AG04450 (cell line): ENCODE results near the gene SHISA5. TPM values are rescaled to one million over a fixed set of nuclear protein-coding genes. Genes with fewer than 3 reads are reported as not detected.

ENCODE experiments used
- CTCF ChIA-PET: fragments of 300-600, 350-600 bp; formaldehyde crosslinking; extraction: SDS; loops from one replicate; lab custom pipeline; 2022; ENCODE audit warnings: antibody characterized with exemption, inconsistent platforms; lab: Charles Lee
- POLR2A ChIA-PET: fragments of 350-600 bp; formaldehyde crosslinking; extraction: SDS; loops from one replicate; lab custom pipeline; 2021; ENCODE audit warnings: antibody characterized with exemption, inconsistent platforms; lab: Yijun Ruan, JAX
- DNase-seq: peaks from one replicate; pipeline ENCODE4 v3.0.0-alpha.2; 2011; ENCODE audit warnings: low read depth, low spot score
- H3K27ac ChIP-seq: one replicate; pipeline ENCODE4 v1.5.1; 2012; ENCODE audit warnings: low read depth, low read length, control low read depth
- H3K27me3 ChIP-seq: one replicate; pipeline ENCODE4 v1.6.0; 2012; ENCODE audit warnings: low read length; ENCODE audit not compliant: control insufficient read depth, insufficient read depth
- H3K4me3 ChIP-seq: 2 replicates; pipeline ENCODE4 v1.5.1; 2011; ENCODE audit warnings: mild to moderate bottlenecking, low read depth, low read length, control low read depth
- H3K9me3 ChIP-seq: 2 replicates; pipeline ENCODE4 v1.5.1; 2012; ENCODE audit warnings: low read length; ENCODE audit not compliant: control insufficient read depth, insufficient read depth
- CTCF ChIP-seq: IDR thresholded peaks from 2 replicates; pipeline ENCODE4 v1.5.1; 2011; ENCODE audit warnings: low read depth, low read length, control low read depth, inconsistent platforms
- polyA plus RNA-seq: library from polyadenylated mRNA; depleted of rRNA; stranded (reverse); fragments of >200 nt; gene quantifications from 2 replicates; pipeline ENCODE4 v1.2.3, GENCODE V29; 2011

SHISA5 gene
- polyA plus RNA-seq, 1 experiment: 124 TPM

GRCh38 chr3:48543271-48543866 lies 39.4 kb upstream of the SHISA5 start:
- DNase-seq: no peak
- no peak for TF ChIP-seq CTCF
- POLR2A ChIA-PET: no interaction called here
- H3K9me3 ChIP-seq: no peaks in the 10 kb centered on the region
- H3K27ac ChIP-seq: no peak overlapping the region
- H3K27me3 ChIP-seq: no peaks in the 10 kb centered on the region
- no peak overlapping the region for H3K4me3 ChIP-seq
- CTCF ChIA-PET: no interaction called here

- ChIA-PET POLR2A (no interaction called here), CTCF (interaction anchor here (1.2 kb wide), 1 partner anchor 103 kb away, joined by 5 read pairs; no protein-coding TSS in a partner anchor)
- TF ChIP-seq CTCF: no peak
- Histone ChIP-seq H3K4me3 (no peak overlapping the region), H3K27ac (no peak overlapping the region), H3K27me3 (no peaks in the 10 kb centered on the region), H3K9me3 (no peaks in the 10 kb centered on the region)
- no peak for DNase-seq
Observed at GRCh38 chr3:48538451-48538850, 34.5 kb upstream of the SHISA5 start.

- no peak overlapping the region for H3K27ac ChIP-seq
- TF ChIP-seq CTCF: no peak
- H3K27me3 ChIP-seq: no peaks in the 10 kb centered on the region
- no peaks in the 10 kb centered on the region for H3K9me3 ChIP-seq
- CTCF ChIA-PET: interaction anchor here (0.6 kb wide), 1 partner anchor 13 kb away, joined by 3 read pairs; no protein-coding TSS in a partner anchor
- no peak for DNase-seq
- no peak overlapping the region for H3K4me3 ChIP-seq
- POLR2A ChIA-PET: interaction anchor here (0.7 kb wide), 1 partner anchor 70 kb away, joined by 11 read pairs; no protein-coding TSS in a partner anchor
Observed at GRCh38 chr3:48536785-48537184, 32.8 kb upstream of the SHISA5 start.

GRCh38 chr3:48536116-48536515 lies 32.1 kb upstream of the SHISA5 start:
- no peaks in the 10 kb centered on the region for H3K27me3 ChIP-seq
- H3K27ac ChIP-seq: no peak overlapping the region
- no peaks in the 10 kb centered on the region for H3K9me3 ChIP-seq
- TF ChIP-seq CTCF: no peak
- ChIA-PET CTCF (no interaction called here), POLR2A (interaction anchor here (0.5 kb wide), 1 partner anchor 48 kb away, joined by 3 read pairs; no protein-coding TSS in a partner anchor)
- DNase-seq: no peak
- no peak overlapping the region for H3K4me3 ChIP-seq

- H3K27me3 ChIP-seq: no peaks in the 10 kb centered on the region
- H3K27ac ChIP-seq: no peak overlapping the region
- no peak for DNase-seq
- no peak overlapping the region for H3K4me3 ChIP-seq
- H3K9me3 ChIP-seq: no peaks in the 10 kb centered on the region
- CTCF ChIA-PET: no interaction called here
- POLR2A ChIA-PET: interaction anchor here (0.5 kb wide), 1 partner anchor 48 kb away, joined by 3 read pairs; no protein-coding TSS in a partner anchor
- TF ChIP-seq CTCF: no peak
Observed at GRCh38 chr3:48535578-48535977, 31.6 kb upstream of the SHISA5 start.
